Measurements from ENCODE around the gene CCL3. TPM values are rescaled to one million over a fixed set of nuclear protein-coding genes. Genes with fewer than 3 reads are reported as not detected.
"Not testable (repeated sequence)": the region's sequence is repeated elsewhere in the genome, so short reads cannot be mapped to it uniquely, and the experiment has no call there.

Gene CCL3
- 10 to 100 TPM in 3 of 10 donors, 1 to 10 TPM in 6, under 1 TPM in 1; 0.79 to 16.5 (median 6.4) TPM for polyA plus RNA-seq (ENCODE audit: insufficient read length in 10 of 10)
- long read RNA-seq, donor 1, transcript CCL3-204 (3 exons, 778 nt), result major isoform, 7 of 8 reads
- long read RNA-seq, donor 1, partial matches to known transcripts, result 0 of 8 reads
- long read RNA-seq, donor 1, other reads (novel, unspliced or antisense), result 0 of 8 reads
- long read RNA-seq, donor 2, result 0 reads
- long read RNA-seq, donor 3, result 0 reads
- long read RNA-seq, donor 4, partial matches to known transcripts, result 0 of 1 reads
- long read RNA-seq, donor 4, other reads (novel, unspliced or antisense), result 0 of 1 reads
- long read RNA-seq, donor 5, transcript CCL3-204 (3 exons, 778 nt), result major isoform, 14 of 14 reads
- long read RNA-seq, donor 5, partial matches to known transcripts, result 0 of 14 reads
- long read RNA-seq, donor 5, other reads (novel, unspliced or antisense), result 0 of 14 reads
- long read RNA-seq, donor 6, partial matches to known transcripts, result 0 of 4 reads
- long read RNA-seq, donor 6, other reads (novel, unspliced or antisense), result 0 of 4 reads
- long read RNA-seq, donor 7, partial matches to known transcripts, result 0 of 3 reads
- long read RNA-seq, donor 7, other reads (novel, unspliced or antisense), result 0 of 3 reads
- long read RNA-seq, donor 8, partial matches to known transcripts, result 0 of 1 reads
- long read RNA-seq, donor 8, other reads (novel, unspliced or antisense), result 0 of 1 reads
- long read RNA-seq, donor 9, partial matches to known transcripts, result 0 of 1 reads
- long read RNA-seq, donor 9, other reads (novel, unspliced or antisense), result 0 of 1 reads

- DNase-seq, result peak in 2 of 3 donors; percentile 27 to 50
These were observed at the start of gene CCL3 for GRCh38 chr17:36089888-36090836. CCL3 (minus strand) TSS chr17:36090143; CDS start chr17:36090058, 85 bp downstream.

DNA sequence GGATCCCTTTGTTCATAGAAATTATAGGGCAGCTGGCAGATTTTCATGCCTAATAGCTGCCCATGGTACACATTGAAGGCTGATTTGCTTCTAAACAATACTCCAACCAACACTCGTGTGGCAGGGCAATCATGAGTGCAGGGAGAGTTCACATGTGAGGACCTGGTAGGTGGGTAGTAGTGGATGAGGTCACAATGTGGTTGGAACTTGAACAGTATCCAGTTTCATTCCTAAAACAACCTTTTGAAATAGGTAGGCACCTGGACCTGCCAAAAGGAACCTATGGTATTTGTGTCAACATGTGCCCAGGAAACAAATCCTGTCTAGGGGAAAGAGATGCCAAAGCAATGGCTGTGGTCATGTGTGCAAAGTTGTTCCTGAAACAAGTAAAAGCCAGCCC is 46.5 kb upstream of the CCL3 start:
- DNase-seq, result no peak

DNA sequence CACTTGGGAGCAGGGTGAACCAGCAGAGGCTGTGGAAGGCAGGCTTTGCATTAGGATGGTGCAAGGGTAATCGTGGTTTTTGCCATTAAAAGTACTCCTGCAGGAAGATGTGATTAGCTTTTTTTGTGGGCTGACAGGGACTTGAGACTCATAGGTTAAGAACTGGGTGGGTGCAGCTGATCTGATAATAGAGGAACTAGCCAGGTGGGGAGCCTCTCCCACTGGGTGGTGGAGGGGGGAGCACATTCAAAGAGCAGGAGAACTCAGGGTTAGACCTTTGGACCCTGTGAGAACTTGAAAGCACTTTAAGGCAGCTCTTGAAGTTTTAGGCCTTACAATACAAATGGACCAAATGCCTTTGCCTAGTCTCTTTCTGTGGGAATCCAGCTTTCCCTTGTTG is 46.1 kb upstream of the CCL3 start:
- no peak for DNase-seq

GRCh38 chr17:36135465-36135864 is 45.5 kb upstream of the CCL3 start:
- DNase-seq, result no peak

GRCh38 chr17:36133602-36134236 is 43.8 kb upstream of the CCL3 start:
- peak; percentile 13 to 63 (median 56) for DNase-seq

DNA sequence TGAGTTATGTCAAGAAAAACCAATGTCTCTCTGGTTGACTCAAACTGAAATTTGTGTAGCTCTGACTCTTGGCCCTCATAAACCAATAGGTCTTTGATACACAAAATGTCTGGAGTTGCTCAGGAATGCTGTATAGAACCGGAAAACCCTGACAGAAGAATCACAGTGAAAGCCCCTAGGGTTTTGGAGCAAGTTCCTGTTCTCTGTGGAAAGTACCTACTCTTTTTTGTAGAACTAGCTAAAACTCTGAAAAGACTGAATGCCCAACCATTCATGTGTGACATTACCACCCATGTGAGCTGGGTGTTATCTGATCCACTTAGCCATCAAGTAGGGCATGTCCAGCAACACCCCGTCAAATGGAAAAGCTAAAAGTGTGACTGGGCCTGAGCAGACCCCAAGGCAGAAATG is 42.5 kb upstream of the CCL3 start:
- DNase-seq, result no peak

GRCh38 chr17:36131931-36132330 is 42.0 kb upstream of the CCL3 start:
- no peak for DNase-seq

DNA sequence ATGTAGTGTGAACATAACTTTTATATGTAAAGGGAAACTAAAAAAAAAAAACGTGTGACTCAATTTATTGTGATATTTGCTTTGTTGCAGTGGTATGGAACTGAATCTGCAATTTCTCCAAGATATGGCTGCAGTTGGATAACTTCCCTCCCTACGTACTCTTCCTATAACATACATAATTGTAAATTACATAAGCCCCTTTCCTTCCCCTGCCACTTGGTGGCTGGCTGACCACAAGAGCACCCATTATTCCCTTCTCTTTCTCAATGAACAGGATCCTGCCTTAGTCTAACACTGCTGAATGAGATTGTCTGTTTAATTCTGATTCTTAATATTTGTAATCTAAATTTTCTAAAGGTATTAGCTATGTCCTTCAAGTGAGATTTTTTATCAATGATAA is 41.5 kb upstream of the CCL3 start:
- DNase-seq, result no peak

DNA sequence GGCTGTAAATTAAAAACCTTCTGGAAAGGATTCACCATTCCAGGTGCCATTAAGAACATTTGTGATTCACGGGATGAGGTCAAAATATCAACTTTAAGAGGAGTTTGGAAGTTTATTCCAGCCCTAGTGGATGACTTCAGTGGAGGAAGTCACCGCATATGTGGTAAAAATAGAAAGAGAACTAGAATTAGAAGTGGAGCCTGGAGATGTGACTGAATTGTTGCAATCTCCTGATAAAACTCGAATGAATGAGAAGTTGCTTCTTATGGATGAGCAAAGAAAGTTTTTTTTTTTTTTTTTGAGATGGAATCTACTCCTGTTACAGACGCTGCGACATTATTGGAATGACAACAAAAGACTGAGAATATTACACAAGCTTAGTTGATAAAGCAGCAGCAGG is 40.4 kb upstream of the CCL3 start:
- DNase-seq, result no peak

DNA sequence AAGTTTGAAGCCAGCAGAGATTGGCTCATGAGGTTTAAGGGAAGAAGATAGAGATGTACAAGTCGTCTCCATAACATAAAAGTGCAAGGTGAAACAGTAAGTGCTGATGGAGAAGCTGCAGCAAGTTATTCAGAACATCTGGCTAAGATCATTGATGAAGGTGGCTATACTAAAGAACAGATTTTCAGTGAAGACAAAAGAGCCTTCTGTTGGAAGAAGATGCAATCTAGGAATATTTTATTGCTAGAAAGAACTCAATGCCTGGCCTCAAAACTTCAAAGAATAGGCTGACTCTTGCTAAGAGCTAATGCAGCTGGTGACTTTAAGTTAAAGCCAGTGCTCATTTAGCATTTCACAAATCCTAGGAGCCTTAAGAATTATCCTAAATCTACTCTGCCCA is 39.7 kb upstream of the CCL3 start:
- no peak for DNase-seq

DNA sequence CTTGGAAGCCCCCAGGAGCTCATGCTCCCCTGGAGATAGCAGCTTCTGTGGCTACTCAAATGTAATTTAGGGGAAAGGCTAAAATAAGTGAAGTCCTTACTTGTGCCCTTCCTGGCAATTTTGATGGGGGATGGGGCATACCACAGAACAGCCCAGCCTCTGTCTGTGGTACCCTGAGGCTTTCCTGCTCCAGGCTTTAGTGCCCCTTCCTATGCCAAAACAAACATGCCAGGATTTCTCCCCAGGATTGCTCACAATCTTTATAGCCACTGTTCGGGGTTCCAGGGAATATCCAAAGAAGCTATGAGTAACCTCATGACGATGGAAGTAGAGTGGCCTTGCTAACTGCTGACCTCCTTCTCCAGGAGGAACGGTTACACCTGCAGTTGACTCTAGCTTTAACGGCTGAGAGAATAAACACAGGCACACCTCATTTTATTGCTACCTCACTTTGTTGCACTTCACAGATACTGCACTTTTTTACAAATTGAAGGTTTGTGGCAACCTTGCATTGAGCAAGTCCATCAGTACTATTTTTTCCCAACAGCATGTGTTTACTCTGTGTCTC is 38.6 kb upstream of the CCL3 start:
- DNase-seq, result no peak

DNA sequence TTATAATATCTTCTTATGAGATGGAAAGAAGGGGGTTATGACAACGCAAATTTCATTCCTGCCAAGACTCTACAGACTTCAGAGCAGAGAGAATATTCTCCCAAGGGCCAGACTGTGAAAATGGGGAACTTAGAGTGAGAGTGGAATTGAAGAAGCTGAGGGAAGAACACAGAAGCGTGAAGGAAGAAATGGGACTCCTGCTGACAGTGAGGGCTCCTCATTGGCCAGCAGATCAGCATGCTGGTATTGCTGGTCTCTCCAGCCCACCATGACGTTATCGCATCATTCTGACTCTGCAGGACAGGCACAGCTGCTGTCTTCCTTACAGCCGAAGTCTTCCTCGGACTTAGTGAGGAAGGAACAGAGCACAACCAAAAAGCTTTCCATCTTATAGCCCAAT is 38.0 kb upstream of the CCL3 start:
- no peak for DNase-seq

DNA sequence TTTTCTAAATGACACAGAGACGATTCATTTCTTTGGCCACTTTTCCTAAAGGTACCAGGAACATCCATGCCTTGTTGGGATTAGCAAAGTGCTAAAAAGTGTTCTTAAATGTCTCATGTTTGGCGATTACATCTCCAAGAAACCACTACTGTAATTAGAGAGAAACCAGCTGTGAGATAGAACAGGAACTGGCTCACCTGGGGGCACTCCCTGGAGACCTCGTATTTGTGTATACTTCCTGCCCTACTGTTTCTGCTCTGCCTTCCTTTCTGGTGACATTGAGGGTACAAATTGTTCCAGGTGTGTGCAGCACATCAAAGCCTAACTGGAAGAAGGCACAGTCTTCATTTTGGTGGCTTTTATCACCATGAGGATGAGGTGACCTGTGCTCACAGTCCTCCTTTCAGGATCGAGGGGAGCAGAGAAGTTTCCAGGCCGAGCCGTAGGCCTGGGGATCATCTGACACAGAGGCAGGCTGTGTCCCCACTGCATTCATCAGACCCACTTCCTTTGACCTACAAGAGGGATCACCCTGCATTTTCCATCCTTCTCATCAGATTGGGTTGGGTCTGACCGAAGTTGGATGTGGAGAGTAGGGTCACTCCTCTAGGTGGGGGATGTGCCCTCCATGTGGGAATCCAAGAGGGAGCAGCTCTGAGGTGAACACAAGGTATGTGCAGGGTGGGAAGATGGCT is 37.4 kb upstream of the CCL3 start:
- DNase-seq, result no peak

DNA sequence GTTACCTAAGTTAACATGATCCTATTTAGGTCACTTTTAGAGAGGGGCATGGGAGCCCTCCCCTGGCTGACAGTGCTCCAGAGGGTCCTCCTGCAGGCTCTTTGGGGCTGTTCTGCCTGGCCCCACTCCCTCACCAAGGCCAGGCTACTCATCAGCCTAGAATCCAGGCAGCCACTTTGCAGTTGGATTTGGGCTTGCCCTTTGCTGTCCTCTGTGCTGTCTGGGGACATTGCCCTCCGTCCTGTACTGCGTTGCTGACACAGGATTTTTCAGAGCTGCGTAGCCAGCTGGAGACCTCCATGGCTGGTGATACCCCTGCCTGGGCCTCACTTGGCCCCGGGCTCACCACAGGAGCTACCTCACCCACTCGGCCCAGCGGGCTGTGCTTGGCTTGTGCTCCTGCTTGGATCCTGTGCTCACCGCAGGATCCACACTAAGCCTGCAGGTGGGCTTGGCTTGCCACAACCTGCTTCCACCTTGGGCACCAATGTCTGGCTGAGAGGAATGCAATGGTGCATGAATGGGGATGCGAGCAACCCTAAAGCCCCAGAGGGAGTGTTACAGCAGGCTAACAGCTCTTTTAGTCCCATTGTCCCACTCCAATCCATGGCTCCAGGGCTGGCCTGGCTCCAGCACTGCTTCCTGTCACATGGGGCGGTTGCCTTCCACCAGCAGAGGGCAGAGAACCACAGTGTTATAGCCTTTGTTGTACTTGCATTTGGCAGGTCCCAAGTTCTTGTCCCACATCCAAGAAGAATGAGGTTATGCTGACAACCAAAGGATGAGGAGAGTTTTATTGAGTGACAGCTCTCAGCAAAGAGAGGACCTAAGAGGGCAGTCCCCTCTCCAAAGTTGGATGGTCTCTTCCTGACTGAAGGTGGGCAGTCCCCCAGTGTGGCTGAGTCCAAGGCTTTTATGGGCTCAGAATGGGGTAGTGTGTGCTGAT is 35.2 kb upstream of the CCL3 start:
- no peak for DNase-seq

GRCh38 chr17:36123431-36123830 is 33.5 kb upstream of the CCL3 start:
- no peak for DNase-seq

- DNase-seq, result not testable (repeated sequence)
These were observed 31.2 kb upstream of the CCL3 start for GRCh38 chr17:36121099-36121498.

- DNase-seq, result no peak
These were observed 30.3 kb upstream of the CCL3 start for GRCh38 chr17:36120221-36120620.

DNA sequence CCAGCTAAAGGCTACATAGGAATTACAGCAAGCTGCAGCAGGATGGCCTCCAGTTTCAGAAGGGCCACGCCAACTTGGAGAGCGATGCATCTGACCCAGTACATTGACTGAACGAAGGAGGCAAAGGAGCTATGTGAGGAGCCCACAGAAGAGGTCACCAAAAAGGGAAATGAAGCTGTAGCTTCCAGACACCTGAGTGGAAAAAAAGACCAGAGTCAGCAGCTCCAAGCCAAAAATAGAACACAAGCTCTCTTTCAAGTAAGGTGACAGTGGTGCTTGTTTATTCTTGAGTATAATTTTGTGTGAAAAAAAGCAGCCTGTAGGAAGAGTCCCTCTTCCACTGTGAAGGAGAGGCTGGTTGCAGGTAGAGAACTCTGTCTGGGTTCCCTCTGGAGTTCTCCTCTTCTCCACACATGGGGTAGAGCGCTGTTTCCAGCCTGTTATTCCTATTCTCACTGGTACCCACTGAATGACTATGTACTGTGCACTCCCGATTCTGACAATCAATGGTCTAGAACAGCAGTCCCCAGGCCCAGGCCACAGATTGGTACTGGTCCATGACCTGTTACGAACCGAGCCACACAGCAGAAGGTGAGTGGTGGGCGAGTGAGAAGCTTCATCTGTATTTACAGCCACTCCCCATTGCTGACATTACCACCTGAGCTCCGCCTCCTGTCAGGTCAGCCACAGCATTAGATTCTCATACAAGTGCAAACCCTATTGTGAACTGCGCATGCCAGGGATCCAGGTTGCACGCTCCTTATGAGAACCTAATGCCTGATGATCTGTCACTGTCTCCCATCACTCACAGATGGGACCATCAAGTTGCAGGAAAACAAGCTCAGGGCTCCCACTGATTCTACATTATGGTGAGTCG is 28.8 kb upstream of the CCL3 start:
- no peak for DNase-seq
